Stimulated activated memory B cell treated with anti-CD40 and anti-IgM and Interleukin-4, amounts not matched to agents 10 μg/mL and 1 μg/mL and 100 μg/mL, for 72 hours (primary cell): ENCODE measurements around the gene ASTL.

Experiments
- ATAC-seq: fragments of 150-1000 bp; cut with Tn5 transposase; 2 replicates; pipeline ENCODE4 v1.10.0; 2021
- H3K27ac Mint-ChIP-seq: one replicate; pipeline ENCODE4 v1.8.0; 2022; ENCODE audit warnings: mild to moderate bottlenecking, mixed read lengths
- H3K27me3 Mint-ChIP-seq: one replicate; pipeline ENCODE4 v1.8.0; 2022; ENCODE audit warnings: mixed read lengths
- H3K36me3 Mint-ChIP-seq: one replicate; pipeline ENCODE4 v1.8.0; 2022; ENCODE audit warnings: mixed read lengths
- H3K4me1 Mint-ChIP-seq: one replicate; pipeline ENCODE4 v1.8.0; 2022; ENCODE audit warnings: mixed read lengths
- H3K4me3 Mint-ChIP-seq: one replicate; pipeline ENCODE4 v1.8.0; 2022; ENCODE audit warnings: mild to moderate bottlenecking, moderate library complexity, mixed read lengths
- H3K9me3 Mint-ChIP-seq: one replicate; pipeline ENCODE4 v1.8.0; 2022; ENCODE audit warnings: mixed read lengths

The ASTL gene

GRCh38 chr2:96153291-96153713, 15.0 kb upstream of the ASTL start:
- Mint-ChIP-seq H3K4me1 (peaks cover 78% of the 10 kb centered on the region), H3K9me3 (no peaks in the 10 kb centered on the region), H3K4me3 (no peak overlapping the region), H3K36me3 (no peaks in the 10 kb centered on the region), H3K27ac (peak overlapping the region; percentile 92), H3K27me3 (no peaks in the 10 kb centered on the region)
- ATAC-seq, result no peak

- no peak for ATAC-seq
- H3K9me3 Mint-ChIP-seq, result no peaks in the 10 kb centered on the region
- no peaks in the 10 kb centered on the region for H3K36me3 Mint-ChIP-seq
- peaks cover 78% of the 10 kb centered on the region for H3K4me1 Mint-ChIP-seq
- H3K27me3 Mint-ChIP-seq, result no peaks in the 10 kb centered on the region
- H3K4me3 Mint-ChIP-seq, result no peak overlapping the region
- peak overlapping the region; percentile 92 for H3K27ac Mint-ChIP-seq
Measured at GRCh38 chr2:96152304-96153161, 14.2 kb upstream of the ASTL start.

DNA sequence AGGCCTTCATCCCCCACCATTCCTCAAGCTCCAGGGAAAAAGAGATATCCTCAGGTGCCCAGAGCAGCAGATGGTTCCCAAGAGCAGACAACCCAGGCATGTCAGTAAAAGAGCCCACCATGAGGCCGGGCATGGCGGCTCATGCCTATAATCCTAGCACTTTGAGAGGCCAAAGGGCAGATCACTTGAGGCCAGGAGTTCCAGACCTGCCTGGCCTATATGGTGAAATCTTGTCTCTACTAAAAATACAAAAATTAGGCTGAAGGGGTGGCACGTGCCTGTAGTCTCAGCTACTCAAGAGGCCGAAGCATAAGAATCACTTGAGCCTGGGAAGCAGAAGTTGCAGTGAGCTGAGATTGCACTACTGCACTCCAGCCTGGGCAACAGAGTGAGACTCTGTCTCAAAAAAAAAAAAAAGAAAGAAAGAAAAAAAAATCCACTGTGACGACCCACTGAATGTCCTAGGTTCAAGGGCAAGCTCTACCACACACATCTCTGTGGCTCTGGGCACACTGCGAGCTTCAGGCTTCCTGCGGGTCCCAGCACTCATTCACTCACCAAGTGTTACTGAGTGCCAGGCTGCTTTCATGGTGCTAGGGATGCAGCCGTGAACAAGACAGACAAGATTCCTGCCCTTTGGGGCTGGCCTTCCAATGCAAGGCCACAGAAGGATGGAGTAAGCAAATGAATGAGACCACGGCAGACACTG, 13.4 kb upstream of the ASTL start:
- no peaks in the 10 kb centered on the region for H3K9me3 Mint-ChIP-seq
- peak overlapping the region; percentile 92 for H3K27ac Mint-ChIP-seq
- H3K27me3 Mint-ChIP-seq, result no peaks in the 10 kb centered on the region
- ATAC-seq, result no peak
- no peaks in the 10 kb centered on the region for H3K36me3 Mint-ChIP-seq
- peaks cover 78% of the 10 kb centered on the region for H3K4me1 Mint-ChIP-seq
- no peak overlapping the region for H3K4me3 Mint-ChIP-seq

DNA sequence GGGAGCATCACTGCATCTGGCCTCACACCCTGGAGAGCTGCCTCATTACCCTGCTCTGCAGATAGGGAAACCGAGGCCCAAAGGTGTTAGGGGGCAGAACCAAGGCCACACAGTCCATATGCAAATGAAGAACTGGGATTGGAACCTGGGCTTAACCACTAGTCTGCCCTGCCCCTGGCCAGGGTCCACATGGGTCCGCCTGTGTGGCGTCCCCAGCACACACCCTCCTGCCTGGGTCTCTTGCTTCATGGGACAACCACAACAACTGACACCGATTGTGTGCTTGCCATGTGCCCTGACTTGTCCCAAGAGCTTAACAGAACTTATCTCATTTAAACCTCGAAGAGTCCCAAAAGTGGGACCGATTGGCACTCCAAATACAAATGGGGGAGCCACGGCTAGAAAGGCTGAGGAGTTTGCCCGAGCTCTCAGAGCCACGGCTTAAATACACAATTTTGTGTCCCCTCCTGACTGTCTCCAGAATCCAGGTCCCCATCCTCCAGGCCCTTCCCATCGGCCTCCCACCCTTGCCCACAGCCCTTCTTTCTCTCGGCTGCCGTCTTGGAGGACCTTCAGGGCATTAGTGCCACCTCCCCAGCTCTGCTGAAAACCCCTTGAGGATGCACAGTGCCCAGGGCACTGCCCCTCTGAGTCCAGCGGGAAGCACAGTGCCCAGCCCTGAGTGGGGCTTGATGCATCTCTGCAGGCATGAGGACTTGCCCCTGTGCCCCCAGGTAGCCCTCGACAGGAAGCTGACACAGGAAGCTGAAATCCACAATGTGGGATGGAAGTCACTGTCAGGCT, 12.7 kb upstream of the ASTL start:
- no peak overlapping the region for H3K4me3 Mint-ChIP-seq
- no peaks in the 10 kb centered on the region for H3K36me3 Mint-ChIP-seq
- peaks cover 78% of the 10 kb centered on the region for H3K4me1 Mint-ChIP-seq
- H3K9me3 Mint-ChIP-seq, result no peaks in the 10 kb centered on the region
- ATAC-seq, result no peak
- H3K27me3 Mint-ChIP-seq, result no peaks in the 10 kb centered on the region
- H3K27ac Mint-ChIP-seq, result peak overlapping the region; percentile 92

GRCh38 chr2:96150007-96150640, 11.8 kb upstream of the ASTL start:
- peaks cover 76% of the 10 kb centered on the region for H3K4me1 Mint-ChIP-seq
- H3K27ac Mint-ChIP-seq, result peak overlapping the region; percentile 66
- no peaks in the 10 kb centered on the region for H3K27me3 Mint-ChIP-seq
- ATAC-seq, result no peak
- no peak overlapping the region for H3K4me3 Mint-ChIP-seq
- H3K36me3 Mint-ChIP-seq, result no peaks in the 10 kb centered on the region
- no peaks in the 10 kb centered on the region for H3K9me3 Mint-ChIP-seq

DNA sequence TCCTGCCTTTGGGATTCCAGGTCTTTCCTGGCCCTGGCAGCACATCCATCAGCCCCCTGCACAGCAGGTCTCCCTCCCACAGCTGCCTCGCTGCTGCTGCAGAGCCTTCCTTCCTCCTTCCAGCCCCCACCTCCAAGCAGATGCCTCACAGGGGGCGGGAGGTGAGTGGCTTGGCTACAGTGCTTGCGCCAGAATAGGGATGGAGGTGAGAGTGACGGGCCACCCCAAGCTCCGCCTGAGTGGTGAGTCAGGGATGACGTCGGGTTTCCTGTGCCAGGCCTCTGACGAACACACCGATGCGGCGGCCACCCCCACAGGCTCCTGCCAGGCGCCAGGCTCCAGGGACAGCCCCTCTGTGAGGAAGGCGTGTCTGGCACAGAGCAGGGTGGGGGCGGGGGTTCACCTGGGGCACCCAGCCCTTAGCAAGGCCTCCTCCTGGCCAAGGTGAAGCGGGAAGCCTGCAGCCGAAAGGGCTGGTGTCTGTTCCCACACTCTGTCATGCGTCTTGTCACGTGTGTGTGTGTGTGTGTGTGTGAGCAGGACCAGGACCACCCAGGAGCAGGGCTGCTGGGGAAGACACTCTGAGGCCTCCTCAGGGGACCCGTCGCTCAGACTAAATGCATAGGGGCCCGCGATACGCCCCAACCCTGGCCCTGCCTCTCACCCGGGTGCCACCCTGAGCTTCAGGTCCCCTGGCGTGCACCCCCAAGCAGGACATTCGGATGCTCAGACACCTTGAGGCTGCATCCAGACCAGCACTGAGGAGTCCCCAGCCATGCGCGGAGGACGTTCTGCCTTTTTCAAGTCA, 10.3 kb upstream of the ASTL start:
- H3K36me3 Mint-ChIP-seq, result peaks cover 11% of the 10 kb centered on the region
- H3K9me3 Mint-ChIP-seq, result no peaks in the 10 kb centered on the region
- peaks cover 74% of the 10 kb centered on the region for H3K4me1 Mint-ChIP-seq
- peak; percentile 74 for ATAC-seq
- peak overlapping the region; percentile 65 for H3K4me3 Mint-ChIP-seq
- peak overlapping the region; percentile 96 for H3K27ac Mint-ChIP-seq
- H3K27me3 Mint-ChIP-seq, result no peaks in the 10 kb centered on the region

DNA sequence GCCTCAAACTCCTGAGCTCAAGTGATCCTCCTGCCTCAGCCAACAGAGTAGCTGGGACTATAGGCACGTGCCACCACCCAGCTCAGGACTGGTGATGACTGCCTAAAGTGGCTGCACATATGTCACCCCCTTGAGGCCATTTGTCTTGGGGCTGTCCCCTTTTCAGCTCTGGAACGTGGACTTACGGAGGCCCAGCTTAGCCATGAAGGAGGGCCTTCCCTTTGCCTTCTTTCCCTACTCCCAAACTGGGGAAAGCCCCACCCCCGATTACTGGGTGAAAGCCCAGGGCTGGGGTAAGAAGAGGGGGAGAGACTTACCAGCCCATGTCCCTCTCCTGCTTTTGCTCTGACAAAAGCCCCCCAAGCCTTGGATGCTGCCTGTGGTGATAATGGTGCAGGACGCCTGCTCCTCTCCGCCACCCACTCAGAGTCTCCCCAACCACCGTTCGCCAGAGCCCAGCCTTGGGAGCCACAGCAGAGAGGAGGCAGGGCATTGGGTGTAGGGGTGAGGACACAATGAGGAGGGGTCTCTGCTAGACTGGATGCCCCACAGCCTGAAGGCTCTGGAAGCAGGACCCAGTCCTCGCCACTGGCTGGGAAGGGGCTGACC, 9.4 kb upstream of the ASTL start:
- Mint-ChIP-seq H3K36me3 (peaks cover 19% of the 10 kb centered on the region), H3K4me1 (peaks cover 78% of the 10 kb centered on the region), H3K9me3 (no peaks in the 10 kb centered on the region), H3K4me3 (peak overlapping the region; percentile 49), H3K27ac (peak overlapping the region; percentile 96), H3K27me3 (no peaks in the 10 kb centered on the region)
- no peak for ATAC-seq

- no peaks in the 10 kb centered on the region for H3K9me3 Mint-ChIP-seq
- peak overlapping the region; percentile 96 for H3K27ac Mint-ChIP-seq
- H3K4me1 Mint-ChIP-seq, result peaks cover 82% of the 10 kb centered on the region
- no peak for ATAC-seq
- H3K4me3 Mint-ChIP-seq, result peak overlapping the region; percentile 93
- peaks cover 26% of the 10 kb centered on the region for H3K36me3 Mint-ChIP-seq
- no peaks in the 10 kb centered on the region for H3K27me3 Mint-ChIP-seq
Measured at GRCh38 chr2:96146881-96147592, 8.7 kb upstream of the ASTL start.

GRCh38 chr2:96146153-96146880, 8.0 kb upstream of the ASTL start:
- H3K27me3 Mint-ChIP-seq, result no peaks in the 10 kb centered on the region
- peak; percentile 64 for ATAC-seq

GRCh38 chr2:96145848-96146152, 7.5 kb upstream of the ASTL start:
- ATAC-seq, result peak; percentile 0
- Mint-ChIP-seq H3K4me1 (peaks cover 82% of the 10 kb centered on the region), H3K36me3 (peaks cover 27% of the 10 kb centered on the region), H3K4me3 (peak overlapping the region; percentile 93), H3K27me3 (no peaks in the 10 kb centered on the region), H3K27ac (peak overlapping the region; percentile 96), H3K9me3 (no peaks in the 10 kb centered on the region)

More at GRCh38 chr2:96146153-96146880, 8.0 kb upstream of the ASTL start:
- peak overlapping the region; percentile 96 for H3K27ac Mint-ChIP-seq
- H3K36me3 Mint-ChIP-seq, result peaks cover 27% of the 10 kb centered on the region
- H3K4me1 Mint-ChIP-seq, result peaks cover 82% of the 10 kb centered on the region
- H3K4me3 Mint-ChIP-seq, result peak overlapping the region; percentile 93
- H3K9me3 Mint-ChIP-seq, result no peaks in the 10 kb centered on the region

- peak within 1 kb of the TSS; percentile 96 for H3K27ac Mint-ChIP-seq
- H3K27me3 Mint-ChIP-seq, result no peaks in the 10 kb centered on the region
- H3K36me3 Mint-ChIP-seq, result peaks cover 27% of the 10 kb centered on the region
- ATAC-seq, result peak; percentile 81
- H3K4me1 Mint-ChIP-seq, result peaks cover 77% of the 10 kb centered on the region
- H3K9me3 Mint-ChIP-seq, result no peaks in the 10 kb centered on the region
- H3K4me3 Mint-ChIP-seq, result peak within 1 kb of the TSS; percentile 93
Measured at GRCh38 chr2:96145036-96145847, 6.9 kb upstream of the ASTL start, which contains the start of gene DUSP2. Gene DUSP2 (minus strand): TSS chr2:96145440. CDS start chr2:96145354, 86 bp downstream.

- Mint-ChIP-seq H3K4me3 (peak overlapping the region; percentile 93), H3K27ac (peak overlapping the region; percentile 96), H3K4me1 (peaks cover 79% of the 10 kb centered on the region), H3K27me3 (no peaks in the 10 kb centered on the region), H3K36me3 (peaks cover 27% of the 10 kb centered on the region), H3K9me3 (no peaks in the 10 kb centered on the region)
- ATAC-seq, result no peak
Measured at GRCh38 chr2:96144481-96145035, 6.3 kb upstream of the ASTL start.
